GM19239 (cell line): ENCODE measurements around the gene GPR139.

ENCODE experiments used
- DNase-seq: peaks from one replicate; pipeline ENCODE4 v3.0.0; 2011; ENCODE audit warnings: low spot score; ENCODE audit not compliant: insufficient read length
- FAIRE-seq: peaks from 2 replicates; lab custom pipeline; 2011; peaks lifted over from hg19 to GRCh38; lab: Jason Lieb, UNC

Gene GPR139

DNA sequence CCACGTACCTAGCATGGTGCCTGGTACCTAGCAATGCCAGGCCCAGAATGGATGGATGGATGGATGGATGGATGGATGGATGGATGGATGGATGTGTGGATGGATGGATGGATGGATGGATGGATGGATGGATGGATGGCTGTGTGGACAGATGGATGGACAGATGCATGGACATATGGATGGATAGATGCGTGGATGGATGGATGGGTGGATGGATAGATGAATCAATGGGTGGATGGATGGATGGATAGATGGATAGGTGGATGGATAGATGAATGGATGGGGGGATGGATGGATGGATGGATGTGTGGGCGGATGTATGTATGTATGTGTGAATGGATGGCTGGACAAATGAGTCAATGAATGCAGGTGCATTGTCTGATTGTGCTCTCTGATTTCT is 12.6 kb downstream of the GPR139 start:
- FAIRE-seq: no peak

DNA sequence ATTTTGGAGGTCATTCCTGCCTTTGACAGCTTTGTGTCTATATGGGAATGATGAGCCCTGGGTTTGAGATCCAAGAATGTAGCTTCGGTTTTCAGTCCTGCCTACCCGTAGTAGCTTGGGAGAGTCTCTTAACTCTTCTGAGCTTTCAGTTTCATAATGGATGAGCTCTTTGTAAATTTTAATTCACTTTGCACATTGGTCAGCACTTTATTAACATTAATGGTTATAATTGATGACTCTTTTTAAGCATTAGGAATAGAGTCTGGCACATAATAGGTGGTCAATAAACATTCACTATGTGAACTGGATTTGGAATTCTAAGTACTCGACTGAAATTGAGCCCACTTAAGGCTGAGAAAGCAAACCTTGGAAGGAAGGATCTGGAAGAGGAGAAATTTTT is 17.3 kb downstream of the GPR139 start:
- no peak for FAIRE-seq

More for the DNA sequence above, 12.6 kb downstream of the GPR139 start:
- DNase-seq: no peak

DNA sequence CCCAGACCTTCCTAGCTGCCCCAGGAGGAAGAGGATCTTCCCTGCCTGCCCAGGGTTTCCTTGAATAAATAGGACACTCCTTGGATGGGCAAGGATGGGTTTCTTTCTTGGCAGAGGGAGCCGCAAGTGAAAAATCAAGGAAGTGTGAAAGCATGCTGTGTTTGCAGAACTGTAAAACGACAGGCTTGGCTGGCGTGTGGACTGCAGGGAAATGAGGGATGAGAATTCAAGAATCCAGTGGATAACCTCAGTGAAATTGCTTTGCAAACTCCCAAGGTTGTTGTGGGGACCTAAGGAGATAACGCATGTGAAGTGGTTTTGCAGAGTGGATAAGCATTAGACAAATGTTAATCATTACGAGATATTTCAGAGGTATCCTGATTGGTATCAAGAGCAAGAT is 20.4 kb downstream of the GPR139 start:
- FAIRE-seq (no peak), DNase-seq (no peak)

More for the DNA sequence above, 17.3 kb downstream of the GPR139 start:
- DNase-seq: no peak

DNA sequence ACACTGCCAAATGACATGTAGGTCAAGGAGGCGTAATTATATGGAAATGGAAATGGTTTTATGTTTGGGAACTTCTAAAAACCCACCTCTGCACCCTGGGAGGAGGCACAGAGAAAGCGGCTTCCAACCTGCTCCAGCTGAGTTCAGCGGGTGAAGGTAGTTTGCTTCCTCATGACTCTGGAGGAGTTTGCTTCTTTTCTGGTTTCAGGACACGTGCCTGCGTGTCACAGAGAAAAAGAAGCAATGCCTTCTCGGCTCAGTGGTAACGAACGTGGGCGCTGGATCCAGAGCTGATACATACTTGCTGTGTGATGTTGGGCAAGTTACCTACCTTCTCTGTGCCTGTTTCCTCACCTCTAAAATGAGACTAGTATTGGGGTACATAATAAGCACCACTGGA is 22.1 kb downstream of the GPR139 start:
- DNase-seq (no peak), FAIRE-seq (no peak)

DNA sequence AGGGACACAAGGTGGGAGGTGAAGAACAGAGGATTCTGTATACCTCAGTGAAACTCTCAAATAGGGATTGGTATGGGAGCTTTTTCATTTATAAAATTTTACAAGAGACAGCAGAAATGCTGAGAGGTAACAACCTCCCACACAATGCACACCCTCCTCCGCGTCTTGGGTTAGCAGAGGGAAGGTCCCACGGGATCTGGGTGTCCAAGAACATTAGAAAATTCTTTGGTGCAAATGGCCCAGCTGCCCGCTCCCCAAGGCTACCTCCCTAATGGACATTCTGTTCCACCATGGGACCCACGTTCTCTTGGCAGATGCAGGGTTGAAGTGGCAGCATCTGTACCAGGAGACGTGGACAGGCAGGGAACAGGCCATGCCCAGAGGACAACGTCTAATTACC is 22.5 kb downstream of the GPR139 start:
- DNase-seq (no peak), FAIRE-seq (no peak)

DNA sequence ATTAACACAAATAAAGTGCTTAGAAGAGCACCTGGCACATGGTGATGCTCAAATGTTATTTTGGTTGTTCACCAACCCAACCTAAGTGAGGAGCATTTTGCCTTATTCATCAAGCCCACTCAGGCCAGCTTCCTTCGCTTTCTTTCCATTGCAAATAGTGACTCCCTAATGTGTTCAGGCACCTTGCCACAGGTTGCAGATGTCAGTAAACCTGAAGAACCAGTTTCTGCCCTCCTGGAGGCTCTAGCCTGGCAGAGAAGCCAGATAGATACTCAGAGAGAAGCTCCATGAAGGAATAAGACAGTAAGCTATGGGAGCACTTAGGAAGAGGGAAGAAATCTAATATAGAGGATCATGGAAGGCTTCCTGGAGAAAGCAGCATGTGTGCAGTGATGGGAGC is 23.9 kb downstream of the GPR139 start:
- DNase-seq (no peak), FAIRE-seq (no peak)

DNA sequence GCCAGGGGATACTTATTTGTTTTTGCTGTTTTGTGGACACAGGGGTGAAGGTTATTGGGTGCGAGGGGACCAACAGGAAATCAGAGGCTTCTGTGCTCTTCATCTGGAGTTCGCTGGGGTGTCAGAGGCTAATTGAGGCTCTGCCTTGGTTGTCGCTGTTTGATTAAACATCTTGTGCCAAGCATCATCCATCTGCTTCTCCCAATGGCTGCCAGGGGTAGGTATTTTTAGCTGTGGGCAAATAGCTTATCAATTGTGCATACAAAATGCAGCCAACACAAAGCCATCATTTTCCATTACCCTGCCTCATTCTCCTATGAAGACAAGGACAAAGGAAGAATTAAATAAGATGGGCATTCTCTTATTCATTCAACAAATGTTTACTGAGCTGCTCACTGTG is 27.8 kb downstream of the GPR139 start:
- FAIRE-seq: no peak
- no peak for DNase-seq

DNA sequence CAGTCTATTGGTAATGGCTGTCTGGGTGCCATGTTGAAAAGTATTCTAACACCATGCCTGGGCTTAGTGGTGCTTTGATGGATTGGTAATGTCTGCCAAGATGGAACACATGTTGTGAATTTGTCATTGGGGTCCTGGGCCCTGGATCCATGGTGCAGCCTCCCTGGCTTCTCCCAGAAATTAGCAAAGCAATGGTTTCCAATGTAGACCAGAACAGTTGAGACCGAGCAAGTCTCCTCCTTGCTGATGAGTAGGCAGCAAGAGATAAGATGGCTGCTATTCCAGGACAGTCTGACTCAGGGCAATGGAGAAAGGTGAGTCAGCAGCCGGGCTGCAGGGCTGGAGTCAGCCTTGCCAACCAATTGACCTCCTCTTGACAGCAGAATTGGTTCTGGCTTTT is 30.8 kb downstream of the GPR139 start:
- FAIRE-seq: no peak
- DNase-seq: no peak

DNA sequence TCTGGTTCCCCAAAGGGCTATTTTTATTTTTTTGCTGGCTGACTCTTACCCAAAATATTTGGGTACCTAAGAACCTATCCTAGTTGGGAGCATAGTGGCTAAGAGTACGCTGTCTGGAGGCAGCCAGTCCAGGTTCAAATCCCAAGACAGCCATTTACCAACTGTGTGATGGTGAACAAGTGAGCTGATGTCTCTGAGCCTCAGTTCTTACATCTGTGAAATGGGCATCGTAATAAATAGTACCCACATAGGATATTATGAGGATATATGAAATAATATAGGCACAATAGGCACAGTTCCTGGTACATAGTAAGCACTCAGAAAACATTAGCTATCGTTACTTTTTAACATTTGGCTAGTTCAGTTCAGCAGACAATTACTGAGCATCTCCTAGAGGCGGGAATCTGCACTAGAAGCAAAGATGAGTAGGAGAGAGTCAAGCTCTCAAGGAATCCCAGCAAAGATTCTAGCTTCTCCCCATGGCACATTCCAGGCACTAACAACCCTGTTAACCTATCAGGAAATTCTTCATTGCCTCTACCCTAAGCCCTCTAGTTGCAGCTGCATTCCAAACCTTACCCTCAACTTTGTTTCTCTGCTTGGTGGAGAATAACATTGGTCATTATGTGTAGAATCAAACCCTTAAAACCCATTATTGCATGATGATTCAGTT is 31.6 kb downstream of the GPR139 start:
- no peak for DNase-seq

DNA sequence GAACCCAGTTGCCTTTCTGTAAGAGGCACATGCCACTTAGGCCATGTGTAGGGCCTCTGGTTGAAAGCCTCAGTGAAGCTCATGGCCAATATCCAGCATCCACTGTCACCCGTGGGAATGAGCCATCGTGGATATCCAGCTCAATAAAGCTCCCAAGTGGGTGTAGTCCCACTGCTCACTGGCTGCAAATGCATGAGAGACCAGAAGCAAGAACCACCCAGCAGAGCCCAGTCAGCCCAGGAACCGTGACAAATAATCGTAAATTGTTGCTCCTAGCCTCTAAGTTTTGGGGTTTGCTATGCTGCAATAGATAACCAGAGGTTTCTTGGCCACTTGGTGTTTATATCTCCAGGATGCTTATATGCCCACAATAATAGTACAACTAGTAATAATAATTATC is 33.7 kb downstream of the GPR139 start:
- DNase-seq: no peak
- FAIRE-seq: no peak

More for the DNA sequence above, 31.6 kb downstream of the GPR139 start:
- no peak for FAIRE-seq

DNA sequence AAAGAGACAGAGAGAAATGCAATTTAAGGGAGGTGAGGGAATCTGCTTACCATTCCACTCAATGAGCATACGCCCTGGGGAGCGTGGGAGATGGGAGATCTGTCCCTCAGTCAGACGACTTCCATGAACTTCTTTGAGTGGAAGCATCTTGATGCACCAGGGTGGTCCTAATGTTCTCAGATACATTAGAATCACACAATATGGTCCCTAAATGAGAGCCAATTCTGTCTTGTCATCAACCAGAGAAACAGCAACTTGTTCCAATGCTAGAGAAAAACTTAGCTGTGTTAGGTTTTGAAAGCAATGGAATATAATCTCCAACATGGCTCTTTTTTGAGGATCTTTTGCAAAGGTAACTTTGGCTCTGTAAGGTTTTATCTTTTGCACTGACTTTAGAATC is 44.1 kb downstream of the GPR139 start:
- FAIRE-seq: no peak
- no peak for DNase-seq

DNA sequence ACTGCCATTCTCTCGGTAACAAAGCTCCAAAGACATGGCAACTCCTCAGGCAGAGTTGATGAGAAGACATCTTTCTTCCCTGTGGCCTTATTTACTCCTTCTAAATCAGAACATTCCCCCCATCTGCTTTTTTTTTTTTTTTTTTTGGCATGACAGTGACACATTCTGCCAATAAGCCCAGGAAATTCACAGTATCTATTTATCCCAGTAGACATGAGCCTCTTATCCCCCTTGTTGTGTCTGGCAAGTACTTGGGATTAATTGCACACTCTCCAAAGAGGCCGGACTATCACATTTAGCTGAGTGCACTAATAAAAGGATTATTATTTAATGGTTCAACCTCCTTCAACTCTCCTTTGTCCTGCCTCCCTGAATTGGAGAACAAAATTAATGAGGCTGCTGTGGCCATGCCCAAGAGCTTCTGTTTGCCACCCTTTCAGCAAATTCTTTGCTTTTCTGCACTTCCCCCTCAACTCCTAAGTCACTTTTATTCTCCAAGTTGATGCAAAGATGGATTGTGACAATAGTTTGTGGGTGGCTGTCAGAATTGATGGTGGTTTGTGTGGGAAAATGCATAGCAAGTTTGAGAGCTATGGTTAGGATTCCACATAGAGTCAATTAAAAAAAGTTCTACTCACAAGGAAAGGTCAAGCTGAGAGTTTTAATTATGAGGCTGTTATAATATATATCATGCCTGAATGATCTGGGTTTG is 47.2 kb downstream of the GPR139 start:
- no peak for DNase-seq
- no peak for FAIRE-seq

DNA sequence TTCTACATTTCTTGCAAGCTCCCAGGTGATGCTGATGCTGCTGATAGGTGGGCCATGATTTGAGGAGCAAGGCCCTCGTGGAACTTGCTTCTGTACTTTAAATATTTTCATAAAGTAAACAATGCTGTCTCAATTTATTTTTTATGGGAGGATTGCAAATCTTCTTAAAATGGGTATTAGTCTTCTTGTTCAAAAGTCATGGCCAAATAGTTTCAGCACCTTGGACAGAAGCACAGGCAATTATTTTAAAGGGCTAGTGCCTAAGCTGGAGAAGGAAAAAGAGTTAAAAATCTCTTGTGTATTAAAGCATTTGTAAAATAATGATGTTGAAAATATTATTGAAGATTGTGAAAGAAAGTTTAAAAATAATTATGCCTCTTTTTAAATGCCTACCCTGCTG is 50.5 kb downstream of the GPR139 start:
- no peak for DNase-seq
- FAIRE-seq: no peak

DNA sequence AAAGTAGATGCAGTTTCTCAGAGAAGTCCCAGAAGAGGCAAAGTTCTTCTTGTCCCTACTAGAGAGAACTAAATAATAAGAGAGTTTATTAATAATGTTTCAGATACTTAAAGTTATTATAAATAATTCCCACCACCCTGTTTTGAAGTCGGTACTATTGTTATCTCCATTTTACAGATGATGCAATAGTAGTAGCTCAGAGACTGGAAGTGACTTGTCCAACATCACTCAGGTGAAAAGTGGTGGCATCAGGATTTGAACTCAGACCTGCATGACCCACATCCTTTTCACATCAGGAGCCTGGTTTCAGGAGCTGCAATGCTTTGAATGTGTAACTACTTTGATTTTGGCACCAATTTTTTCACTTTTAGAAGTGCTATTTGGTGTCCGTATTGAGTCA is 52.7 kb downstream of the GPR139 start:
- no peak for FAIRE-seq
- DNase-seq: no peak

DNA sequence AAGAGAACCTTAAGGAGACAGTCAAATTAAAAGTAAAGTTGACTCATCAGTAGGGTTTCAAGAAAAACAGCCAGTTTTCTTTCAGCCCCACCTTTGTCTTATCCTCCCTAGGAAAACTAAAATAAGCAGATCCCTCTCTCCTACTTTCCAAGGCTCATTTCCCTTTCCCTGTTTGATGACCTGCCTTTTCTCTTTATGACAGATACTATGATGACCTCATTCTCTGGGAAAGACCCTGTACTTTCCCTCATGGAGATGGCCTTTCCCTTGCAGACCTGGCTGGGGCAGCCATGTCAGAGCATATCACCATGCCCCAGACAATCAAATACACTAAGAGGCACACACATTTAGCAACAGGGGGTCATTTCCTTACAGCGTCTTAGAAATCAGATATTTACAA is 53.6 kb downstream of the GPR139 start:
- DNase-seq (no peak), FAIRE-seq (no peak)

DNA sequence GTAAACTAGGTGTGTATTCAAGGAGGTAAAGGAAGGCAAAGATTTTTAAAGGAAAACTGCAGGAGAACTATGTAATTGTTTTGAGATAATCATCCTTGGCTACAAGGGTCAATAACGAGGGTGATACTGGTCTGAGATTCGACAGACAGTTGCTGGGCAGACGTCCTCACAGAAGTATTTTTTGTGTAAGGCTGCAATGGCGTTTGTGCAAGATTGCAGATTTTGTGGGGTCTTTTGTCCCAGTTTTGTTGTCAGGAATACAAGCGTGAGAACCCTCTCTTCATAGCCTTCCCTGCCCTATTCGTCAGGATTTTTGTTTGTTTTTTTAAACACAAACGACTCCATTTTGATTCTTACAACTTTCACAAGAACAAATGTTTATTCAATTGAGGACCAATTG is 57.5 kb downstream of the GPR139 start:
- FAIRE-seq: no peak
- no peak for DNase-seq

DNA sequence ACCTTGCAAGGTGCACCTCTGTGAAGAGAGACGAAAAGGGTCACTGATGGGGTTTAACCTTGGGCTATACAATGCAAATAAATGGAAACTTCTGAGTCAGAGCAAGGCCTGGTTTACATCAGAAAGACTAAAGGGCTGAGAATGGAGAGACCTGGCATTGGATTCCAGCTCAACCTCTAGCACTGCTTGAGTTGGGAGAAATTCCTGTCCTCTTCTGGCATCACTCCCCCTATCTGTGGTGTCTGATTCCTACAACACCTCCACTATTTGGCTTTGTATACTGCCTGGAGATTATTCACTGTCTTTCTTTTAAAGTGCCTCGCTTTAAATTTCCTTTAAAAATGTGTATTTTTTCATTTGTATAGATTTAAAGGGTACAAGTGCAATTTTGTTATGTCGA is 68.8 kb downstream of the GPR139 start:
- DNase-seq (no peak), FAIRE-seq (no peak)

DNA sequence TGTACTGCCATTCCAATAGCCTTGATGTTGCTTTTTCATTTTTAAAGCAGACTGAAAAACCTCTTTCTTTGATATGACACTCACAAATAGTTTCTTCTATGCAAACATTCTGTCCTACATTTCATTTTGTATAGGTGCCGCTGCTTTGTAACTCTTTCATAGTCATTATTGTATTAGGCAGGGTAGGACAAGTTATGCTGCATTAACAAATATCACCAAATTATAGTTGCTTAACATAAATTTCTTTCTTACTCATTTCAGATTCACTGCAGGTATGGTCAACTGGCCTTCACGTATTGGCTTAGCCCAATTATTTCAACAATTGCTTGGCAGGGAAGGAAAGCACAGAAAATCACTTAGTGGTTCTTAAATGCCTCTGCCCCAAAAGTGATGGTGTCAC is 70.8 kb downstream of the GPR139 start:
- DNase-seq: no peak
- FAIRE-seq: no peak

DNA sequence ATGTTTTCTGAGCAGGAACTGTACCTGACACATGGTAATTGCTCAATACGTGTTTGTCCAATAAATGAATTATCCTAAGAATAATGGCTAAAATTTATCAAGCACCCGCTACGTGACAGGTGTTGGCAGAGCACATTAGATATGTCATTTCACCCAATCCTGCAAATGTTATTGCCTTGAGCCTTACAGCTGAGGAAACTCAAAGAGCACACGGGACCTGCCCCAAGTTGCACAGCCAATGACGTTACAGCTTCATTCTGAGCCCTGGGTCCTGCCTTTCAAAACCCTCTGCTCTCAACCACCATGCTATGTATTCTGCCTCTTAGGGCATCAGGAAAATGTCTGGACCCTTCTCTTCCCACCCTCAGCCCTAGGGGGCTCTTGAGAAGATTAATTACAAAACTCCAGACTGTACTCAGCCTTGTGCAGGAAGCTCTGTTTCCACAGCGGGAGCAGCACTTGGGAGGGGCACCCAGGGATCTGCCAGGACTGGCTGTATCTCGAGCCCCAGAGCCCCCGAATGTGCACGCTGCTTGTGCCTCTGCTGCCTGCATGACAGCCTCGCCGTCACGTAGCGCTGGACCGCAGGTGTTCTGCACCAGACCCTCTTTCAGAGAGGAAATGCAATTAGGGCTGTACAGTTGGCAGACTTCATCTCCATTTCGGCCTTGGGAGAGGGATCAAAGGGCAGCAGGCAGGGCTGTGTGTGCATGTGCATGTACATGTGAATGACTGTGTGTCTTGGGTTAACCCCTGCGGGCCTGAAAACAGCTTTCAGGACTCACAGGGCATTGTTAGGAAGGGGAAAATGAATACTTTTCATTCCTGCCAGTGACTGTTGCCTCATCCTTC is 71.6 kb downstream of the GPR139 start:
- FAIRE-seq (no peak), DNase-seq (no peak)

DNA sequence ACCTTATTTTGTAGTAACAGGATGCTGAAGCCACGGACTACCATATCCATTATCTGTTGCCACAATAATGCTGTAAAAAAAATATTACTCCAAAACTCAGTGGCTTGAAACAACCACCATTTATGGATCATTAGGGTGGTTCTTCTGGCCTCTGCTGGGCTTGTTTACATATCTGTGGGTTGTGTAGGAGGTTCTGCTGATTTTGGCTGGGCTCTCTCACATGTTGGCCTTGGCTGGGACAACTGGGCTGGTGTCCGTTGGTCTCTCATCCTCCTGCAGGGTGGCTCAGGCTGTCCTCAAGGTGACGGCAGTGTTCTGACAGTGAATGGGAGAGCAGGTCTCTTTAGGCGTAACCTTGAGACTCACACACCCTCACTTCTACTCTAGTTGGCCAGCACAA is 76.0 kb downstream of the GPR139 start:
- DNase-seq: no peak
- no peak for FAIRE-seq

DNA sequence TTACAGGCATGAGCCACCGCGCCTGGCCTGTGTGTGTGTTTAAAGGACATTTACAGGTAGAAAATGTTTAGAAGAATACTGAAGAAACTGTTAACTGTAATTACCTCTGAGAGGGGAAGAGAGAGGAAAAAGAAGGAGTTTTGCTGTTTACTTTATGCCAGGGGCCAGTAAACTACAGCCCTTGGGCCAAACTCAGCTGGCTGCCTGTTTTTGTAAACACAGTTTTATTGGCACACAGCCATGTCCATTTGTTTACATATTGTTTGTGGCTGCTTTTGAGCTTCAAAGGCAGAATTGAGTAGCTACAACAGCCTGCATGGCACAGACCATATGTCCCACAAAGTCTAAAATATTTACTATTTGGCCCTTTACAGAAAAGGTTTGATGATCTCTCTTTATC is 76.4 kb downstream of the GPR139 start:
- DNase-seq (no peak), FAIRE-seq (no peak)
